Activated CD8-positive, alpha-beta T cell treated with anti-CD3 and anti-CD28 coated beads for 36 hours (primary cell): ENCODE results near the gene PBX3. TPM values are rescaled to one million over a fixed set of nuclear protein-coding genes. Genes with fewer than 3 reads are reported as not detected.

Experiments used
- ATAC-seq: fragments of 200-7000 bp; cut with Tn5 transposase; one replicate; pipeline ENCODE4 v1.10.0; 2021; ENCODE audit warnings: mild to moderate bottlenecking, moderate library complexity
- CTCF ChIA-PET: fragments of 350-600 bp; sonication (Branson Sonifier 250); formaldehyde crosslinking; loops from one replicate; lab custom pipeline; 2021; ENCODE audit warnings: antibody characterized with exemption; lab: Charles Lee
- POLR2A ChIA-PET: fragments of 350-600 bp; sonication (Branson Sonifier 250); formaldehyde crosslinking; loops from one replicate; lab custom pipeline; 2021; ENCODE audit warnings: antibody characterized with exemption; lab: Charles Lee
- DNase-seq: peaks from one replicate; pipeline ENCODE4 v3.0.0-alpha.2; 2020
- H3K27ac Mint-ChIP-seq: one replicate; pipeline ENCODE4 v1.8.0; 2021; ENCODE audit warnings: mild to moderate bottlenecking, mixed read lengths
- H3K27me3 Mint-ChIP-seq: one replicate; pipeline ENCODE4 v1.8.0; 2021; ENCODE audit warnings: mixed read lengths
- H3K36me3 Mint-ChIP-seq: one replicate; pipeline ENCODE4 v1.8.0; 2021; ENCODE audit warnings: low read depth, mixed read lengths
- H3K4me1 Mint-ChIP-seq: one replicate; pipeline ENCODE4 v1.8.0; 2021; ENCODE audit warnings: low read depth, mixed read lengths
- H3K4me3 Mint-ChIP-seq: one replicate; pipeline ENCODE4 v1.8.0; 2021; ENCODE audit warnings: mild to moderate bottlenecking, moderate library complexity, mixed read lengths
- H3K9me3 Mint-ChIP-seq: one replicate; pipeline ENCODE4 v1.8.0; 2021; ENCODE audit warnings: mixed read lengths
- CTCF ChIP-seq: fragments of 200-600 bp; IDR thresholded peaks from one replicate; pipeline ENCODE4 v1.8.0; 2022; ENCODE audit warnings: antibody characterized with exemption, mild to moderate bottlenecking
- intact Hi-C: fragments of 100-400 bp; cut with micrococcal nuclease; formaldehyde crosslinking; loops from one replicate; pipeline ENCODE4 v1.10.0; 2022
- total RNA-seq, 2 experiments: library from RNA; stranded (reverse); gene quantifications; one replicate each; pipeline ENCODE4 v1.2.3, GENCODE V29; 2021

PBX3 gene
- total RNA-seq, 2 experiments from 2014 or later = 11.5 to 14.1 TPM

- CTCF ChIA-PET = interaction anchor here (2.1 kb wide), 1 partner anchor 474 kb away, joined by 4 read pairs; no protein-coding TSS in a partner anchor
Observed at GRCh38 chr9:125924351-125924750, 177.2 kb downstream of the PBX3 start.

GRCh38 chr9:125926936-125927335, 179.8 kb downstream of the PBX3 start:
- Mint-ChIP-seq H3K4me3 (no peak overlapping the region), H3K27ac (no peak overlapping the region), H3K4me1 (no peaks in the 10 kb centered on the region), H3K9me3 (no peaks in the 10 kb centered on the region), H3K27me3 (no peaks in the 10 kb centered on the region), H3K36me3 (no peaks in the 10 kb centered on the region)
- ATAC-seq (no peak), DNase-seq (no peak)
- intact Hi-C loops = no loop called here
- POLR2A ChIA-PET = no interaction called here
- CTCF ChIA-PET = interaction anchor here (1.3 kb wide), 1 partner anchor 368 kb away, joined by 3 read pairs; no protein-coding TSS in a partner anchor
- TF ChIP-seq CTCF = no peak

More at GRCh38 chr9:125924351-125924750, 177.2 kb downstream of the PBX3 start:
- no peak for TF ChIP-seq CTCF
- POLR2A ChIA-PET = no interaction called here
- intact Hi-C loops = no loop called here
- Mint-ChIP-seq H3K27me3 (no peaks in the 10 kb centered on the region), H3K4me1 (no peaks in the 10 kb centered on the region), H3K9me3 (no peaks in the 10 kb centered on the region), H3K36me3 (no peaks in the 10 kb centered on the region), H3K4me3 (no peak overlapping the region), H3K27ac (no peak overlapping the region)
- no peak for ATAC-seq
- DNase-seq = no peak

- TF ChIP-seq CTCF = no peak
- ChIA-PET POLR2A (no interaction called here), CTCF (interaction anchor here (1.7 kb wide), 1 partner anchor 31 kb away, joined by 4 read pairs; no protein-coding TSS in a partner anchor)
- Mint-ChIP-seq H3K27me3 (no peaks in the 10 kb centered on the region), H3K9me3 (no peaks in the 10 kb centered on the region), H3K27ac (no peak overlapping the region), H3K4me3 (no peak overlapping the region), H3K4me1 (no peaks in the 10 kb centered on the region), H3K36me3 (no peaks in the 10 kb centered on the region)
- intact Hi-C loops = no loop called here
- DNase-seq (no peak), ATAC-seq (no peak)
Observed at GRCh38 chr9:125929846-125930245, 182.7 kb downstream of the PBX3 start.

- no peak for TF ChIP-seq CTCF
Observed at GRCh38 chr9:125931211-125931610, 184.0 kb downstream of the PBX3 start.

GRCh38 chr9:125932012-125932411, 184.8 kb downstream of the PBX3 start:
- ATAC-seq = no peak
- H3K27me3 Mint-ChIP-seq = no peaks in the 10 kb centered on the region
- intact Hi-C loops = no loop called here
- no peak overlapping the region for H3K4me3 Mint-ChIP-seq
- peaks cover 1% of the 10 kb centered on the region for H3K36me3 Mint-ChIP-seq
- TF ChIP-seq CTCF = no peak
- H3K4me1 Mint-ChIP-seq = no peaks in the 10 kb centered on the region
- ChIA-PET POLR2A (no interaction called here), CTCF (no interaction called here)
- H3K9me3 Mint-ChIP-seq = no peaks in the 10 kb centered on the region
- DNase-seq = no peak
- H3K27ac Mint-ChIP-seq = no peak overlapping the region

More at GRCh38 chr9:125931211-125931610, 184.0 kb downstream of the PBX3 start:
- no peak for ATAC-seq
- no peaks in the 10 kb centered on the region for H3K4me1 Mint-ChIP-seq
- no peak overlapping the region for H3K4me3 Mint-ChIP-seq
- no peak overlapping the region for H3K27ac Mint-ChIP-seq
- ChIA-PET POLR2A (no interaction called here), CTCF (interaction anchor here (1.7 kb wide), 1 partner anchor 32 kb away, joined by 4 read pairs; no protein-coding TSS in a partner anchor)
- H3K27me3 Mint-ChIP-seq = no peaks in the 10 kb centered on the region
- intact Hi-C loops = no loop called here
- H3K36me3 Mint-ChIP-seq = peaks cover 1% of the 10 kb centered on the region
- H3K9me3 Mint-ChIP-seq = no peaks in the 10 kb centered on the region
- DNase-seq = no peak
